NCI-H748 (cell line): ENCODE data around the gene EEF2K.
"Not testable (repeated sequence)": the region's sequence is repeated elsewhere in the genome, so short reads cannot be mapped to it uniquely, and the experiment has no call there.

Experiments used
- DNase-seq: peaks from one replicate; lab custom pipeline; 2025; ENCODE audit not compliant: unreplicated experiment; lab: John Stamatoyannopoulos, UW

The EEF2K gene

DNA sequence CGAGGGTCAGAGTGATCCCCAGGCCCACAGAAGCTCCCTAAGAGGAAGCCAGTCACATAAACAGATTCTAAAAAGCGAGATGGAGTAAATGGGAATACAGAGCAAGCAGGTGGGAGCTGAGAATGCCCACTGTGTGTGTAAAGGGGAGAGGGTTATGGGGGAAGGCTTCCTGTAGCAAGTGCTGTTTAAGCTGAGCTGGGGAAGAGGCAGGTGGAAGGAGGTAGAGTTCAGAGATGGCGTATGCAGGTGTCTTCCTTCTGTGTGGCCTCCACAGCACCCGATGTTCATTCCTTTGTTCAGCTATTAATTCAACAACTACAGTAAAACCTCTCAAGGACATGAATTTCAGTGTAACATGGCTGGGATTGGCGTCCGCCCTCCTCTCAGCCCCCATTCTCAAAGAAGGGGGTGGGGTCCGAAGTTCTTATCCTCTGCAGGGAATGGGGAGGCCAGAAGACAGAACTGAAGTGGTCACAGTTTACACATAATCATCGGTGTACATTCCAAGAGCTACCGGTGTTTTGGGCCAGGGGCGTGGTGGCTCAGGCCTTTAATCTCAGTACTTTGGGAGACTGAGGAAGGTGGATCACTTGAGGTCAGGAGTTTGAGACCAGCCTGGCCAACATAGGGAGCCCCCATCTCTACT is 1.8 kb downstream of the EEF2K start:
- no peak for DNase-seq

DNA sequence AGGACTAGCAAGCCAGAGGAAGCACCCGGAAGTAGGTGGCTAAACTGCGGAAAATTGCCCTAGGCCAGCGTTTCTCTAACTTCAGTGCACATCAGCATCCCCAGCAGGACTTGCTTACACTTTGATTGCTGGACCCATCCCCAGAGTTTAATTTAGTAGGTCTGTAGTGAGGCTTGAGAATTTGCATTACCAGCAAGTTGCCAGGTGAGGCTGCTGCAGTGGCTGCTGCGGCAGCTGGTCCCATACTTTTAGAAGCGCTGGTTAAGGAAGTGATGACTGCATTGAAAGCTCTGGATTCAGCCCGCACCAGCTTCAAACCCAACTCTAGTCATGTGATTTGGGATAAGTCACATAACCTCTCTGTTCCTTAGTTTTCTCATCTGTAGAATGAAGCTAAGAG is 4.2 kb downstream of the EEF2K start:
- DNase-seq, result no peak

DNA sequence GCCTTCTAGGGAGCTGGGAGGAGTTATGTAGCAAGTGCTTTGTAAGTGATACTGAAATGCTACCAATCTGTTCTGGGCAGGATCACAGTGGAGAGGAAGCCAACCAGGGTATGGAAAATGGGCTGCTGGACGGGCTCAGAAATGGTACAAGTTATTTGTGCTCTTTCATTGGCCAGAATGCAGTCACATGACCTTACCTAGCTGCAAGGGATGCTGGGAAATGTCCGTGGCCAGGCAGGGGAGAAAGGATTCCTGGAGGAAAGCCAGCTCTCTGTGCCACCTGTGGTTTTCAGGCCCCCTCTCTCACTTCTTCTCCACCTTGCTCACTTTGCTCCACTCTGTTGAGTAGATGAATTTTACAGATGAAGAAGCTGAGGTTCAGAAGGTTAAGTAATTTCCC is 4.8 kb downstream of the EEF2K start:
- DNase-seq, result no peak

DNA sequence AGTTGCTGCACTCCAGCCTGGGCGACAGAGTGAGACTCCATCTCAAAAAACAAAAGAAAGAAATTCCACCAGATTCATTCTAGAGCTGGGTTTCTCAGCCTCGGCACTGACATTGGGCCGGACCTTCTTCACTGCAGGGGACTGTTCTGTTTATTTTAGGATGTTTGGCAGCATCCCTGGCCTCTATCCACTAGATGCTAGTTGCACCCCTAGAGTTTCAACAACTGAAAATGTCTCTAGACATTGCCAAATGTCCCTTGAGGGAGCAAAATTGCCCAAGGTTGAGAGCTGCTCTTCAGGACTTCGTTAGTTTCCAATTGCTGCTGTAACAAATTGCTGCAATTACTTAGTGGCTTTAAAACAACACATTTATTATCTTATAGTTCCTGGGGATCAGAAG is 7.2 kb downstream of the EEF2K start:
- DNase-seq, result no peak

DNA sequence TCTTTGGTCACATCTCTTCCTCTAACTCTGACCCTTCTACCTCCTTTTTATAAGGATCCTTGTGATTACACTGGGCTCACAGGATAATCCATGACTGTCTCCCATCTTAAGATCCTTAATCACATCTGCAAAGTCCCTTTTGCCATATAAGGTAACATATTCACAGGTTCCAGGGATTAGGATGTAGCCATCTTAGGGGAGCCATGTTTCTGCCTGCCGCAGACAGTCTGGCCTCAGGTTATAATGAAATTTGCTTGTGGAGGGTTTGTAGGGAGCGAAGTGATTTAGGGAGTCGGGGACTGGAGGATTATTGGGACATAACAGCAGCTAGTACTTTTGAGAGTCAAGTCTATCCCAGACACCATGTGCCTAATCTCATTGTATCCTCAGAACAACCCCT is 7.7 kb downstream of the EEF2K start:
- DNase-seq, result no peak

DNA sequence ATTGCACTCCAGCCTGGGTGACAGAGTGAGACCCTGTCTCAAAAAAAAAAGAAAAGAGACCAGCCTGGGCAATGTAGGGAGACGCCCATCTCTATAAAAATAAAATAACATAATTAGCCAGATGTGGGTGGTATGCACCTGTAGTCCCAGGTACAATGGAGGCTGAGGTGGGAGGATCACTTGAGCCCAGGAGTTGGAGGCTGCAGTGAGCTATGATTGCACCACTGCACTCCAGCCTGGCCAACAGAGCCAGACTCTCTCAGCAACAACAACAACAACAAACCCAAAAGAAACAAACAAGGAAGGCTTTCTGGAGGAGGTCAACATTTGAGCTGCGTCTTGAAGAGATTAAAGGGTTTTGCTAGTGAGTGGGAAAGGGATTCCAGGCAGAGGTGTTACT is 8.3 kb downstream of the EEF2K start:
- DNase-seq, result no peak

DNA sequence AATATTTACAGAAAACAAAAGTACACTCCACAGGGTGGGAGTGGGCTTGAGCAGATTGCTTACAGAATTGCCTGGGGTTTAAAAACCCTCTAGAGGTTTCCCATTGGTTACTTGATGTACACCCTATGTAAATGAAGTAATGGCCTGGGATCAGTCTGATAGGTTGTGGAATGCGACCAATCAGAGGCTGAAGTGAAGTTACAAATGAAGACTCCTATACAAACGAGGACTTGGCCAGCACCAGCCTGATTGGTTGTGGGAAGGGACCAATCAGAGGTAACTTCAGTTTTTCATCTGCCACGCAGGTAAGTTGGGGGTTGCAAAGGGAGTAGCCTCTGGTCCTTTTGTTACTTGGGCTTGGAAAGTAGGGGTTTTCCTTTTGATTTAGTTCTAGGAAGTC is 8.8 kb downstream of the EEF2K start:
- DNase-seq, result no peak

DNA sequence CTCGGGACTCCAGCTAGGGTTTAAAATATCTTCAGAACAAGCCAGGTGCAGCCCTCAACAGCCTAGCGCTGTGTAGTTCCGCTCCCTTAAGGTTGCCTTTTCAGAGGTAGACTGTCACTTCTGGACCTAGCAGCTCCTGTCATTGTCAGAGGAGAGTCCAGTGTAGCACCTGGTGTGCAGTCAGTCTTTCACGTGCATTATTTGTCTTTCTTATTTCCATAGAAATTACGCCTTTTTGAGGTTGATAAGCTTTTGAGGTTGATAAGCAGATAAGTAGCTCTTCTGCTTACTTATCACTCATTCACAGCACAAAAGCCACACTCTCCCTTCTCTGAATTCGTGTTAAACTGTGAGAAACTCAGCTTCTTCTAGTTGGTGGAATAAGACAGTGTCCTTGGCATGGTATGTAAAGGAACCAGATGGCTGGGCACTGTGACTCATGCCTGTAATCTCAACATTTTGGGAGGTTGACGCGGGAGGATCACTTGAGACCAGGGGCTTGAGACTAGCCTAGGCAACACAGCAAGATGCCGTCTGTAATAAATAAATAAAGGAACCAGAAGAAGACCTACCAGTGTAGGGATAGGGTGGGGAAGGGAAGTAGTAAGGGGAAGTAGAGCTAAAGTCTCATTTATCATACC is 10.2 kb downstream of the EEF2K start:
- DNase-seq, result no peak

DNA sequence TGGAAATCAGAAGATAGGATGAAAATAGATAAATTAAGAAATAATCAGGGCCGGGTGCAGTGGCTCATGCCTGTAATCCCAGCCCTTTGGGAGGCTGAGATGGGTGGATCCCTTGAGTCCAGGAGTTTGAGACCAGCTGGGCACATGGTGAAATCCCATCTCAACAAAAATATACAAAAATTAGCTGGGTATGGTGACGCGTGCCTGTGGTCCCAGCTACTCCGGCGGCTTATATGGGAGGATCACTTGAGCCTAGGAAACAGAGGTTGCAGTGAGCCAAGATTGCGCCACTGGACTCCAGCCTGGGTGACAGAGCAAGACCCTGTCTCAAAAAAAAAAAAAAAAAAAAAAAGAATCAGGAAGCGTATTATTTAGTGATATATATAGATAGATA is 10.8 kb downstream of the EEF2K start:
- not testable (repeated sequence) for DNase-seq

DNA sequence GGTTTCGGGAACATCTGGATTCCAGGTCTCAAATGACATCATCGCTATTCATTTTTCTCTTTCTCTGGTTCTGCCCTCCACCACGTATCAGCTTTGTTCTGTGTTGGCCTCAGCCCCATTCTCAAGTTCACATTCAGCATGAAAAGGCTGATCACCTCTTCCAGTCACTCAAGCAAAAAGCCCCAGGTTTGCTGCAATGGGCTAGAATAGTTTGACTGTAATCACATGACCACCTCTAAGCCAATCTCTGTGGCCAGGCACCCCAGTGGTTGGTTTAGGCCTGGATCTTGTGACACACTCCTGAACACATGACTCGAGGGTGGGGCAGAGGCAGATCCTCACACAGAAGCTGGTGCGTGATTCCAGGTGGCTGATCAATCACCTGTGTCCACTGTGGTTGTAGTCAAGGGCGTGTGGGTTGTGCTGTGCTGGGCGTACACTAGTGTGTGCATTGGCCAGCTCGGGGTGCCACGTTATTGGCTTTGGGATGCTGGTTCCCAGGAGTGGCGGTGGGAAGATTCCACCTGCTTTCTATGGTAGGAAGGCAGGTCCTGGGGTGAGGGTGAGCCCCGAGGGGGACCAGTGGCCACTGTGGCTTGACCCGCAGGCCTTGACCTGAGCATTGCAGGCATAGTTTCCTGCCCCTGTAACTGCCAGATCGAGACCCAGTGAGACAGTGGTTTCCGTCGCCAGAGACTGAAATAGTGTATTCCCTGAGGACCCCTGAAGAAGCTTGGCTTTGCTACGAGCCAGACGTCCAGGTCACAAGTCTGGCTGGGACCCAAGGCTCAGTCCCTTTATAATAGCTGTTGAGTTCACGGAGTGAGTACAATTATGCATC is 12.0 kb downstream of the EEF2K start:
- DNase-seq, result no peak

DNA sequence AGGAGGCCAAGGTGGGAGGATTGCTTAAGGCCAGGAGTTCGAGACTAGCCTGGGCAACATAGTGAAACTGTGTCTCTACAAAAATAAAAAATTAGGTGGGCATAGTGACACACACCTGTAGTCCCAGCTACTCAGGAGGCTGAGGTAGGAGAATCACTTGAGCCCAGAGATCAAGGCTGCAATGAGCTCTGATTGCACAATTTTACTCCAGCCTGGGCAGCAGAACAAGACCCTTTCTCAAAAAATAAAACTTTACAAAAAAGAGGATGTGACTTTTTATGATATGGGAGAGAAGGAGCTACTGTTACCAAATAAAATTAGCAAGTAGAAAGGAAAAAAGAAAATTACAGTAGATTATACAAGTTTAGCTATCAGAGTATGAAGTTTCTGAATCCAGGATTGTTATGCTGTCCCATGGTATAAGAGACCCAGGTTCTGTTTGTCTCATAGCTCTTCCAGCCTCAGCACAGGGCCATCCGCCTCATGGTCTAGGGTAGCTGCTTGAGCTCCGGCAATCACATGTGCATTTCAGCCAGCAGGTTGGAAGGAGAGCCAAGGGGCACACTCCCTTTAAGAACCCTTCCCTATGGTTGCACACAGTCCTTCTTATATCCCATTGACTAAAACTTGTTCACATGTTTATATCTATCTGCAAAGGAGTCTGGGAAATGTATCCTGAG is 13.5 kb downstream of the EEF2K start:
- no peak for DNase-seq

DNA sequence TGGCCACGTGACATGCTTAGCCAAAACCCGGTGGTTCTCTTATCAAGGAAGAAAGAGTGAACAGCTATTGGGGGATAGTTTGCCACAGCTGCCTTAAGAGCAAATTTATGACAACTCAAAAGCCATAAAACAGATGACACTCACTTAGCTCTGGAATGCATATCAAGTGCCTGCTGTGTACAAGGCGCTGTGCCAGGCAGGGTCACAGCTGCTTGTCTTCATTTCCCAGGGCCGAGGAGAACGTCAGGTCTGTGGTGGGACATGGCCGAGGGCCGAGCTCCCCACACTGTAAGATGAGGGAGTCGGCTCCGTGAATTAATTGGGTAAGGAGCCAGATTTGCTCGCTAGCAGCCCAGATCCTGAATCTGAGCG is 14.0 kb downstream of the EEF2K start:
- no peak for DNase-seq

DNA sequence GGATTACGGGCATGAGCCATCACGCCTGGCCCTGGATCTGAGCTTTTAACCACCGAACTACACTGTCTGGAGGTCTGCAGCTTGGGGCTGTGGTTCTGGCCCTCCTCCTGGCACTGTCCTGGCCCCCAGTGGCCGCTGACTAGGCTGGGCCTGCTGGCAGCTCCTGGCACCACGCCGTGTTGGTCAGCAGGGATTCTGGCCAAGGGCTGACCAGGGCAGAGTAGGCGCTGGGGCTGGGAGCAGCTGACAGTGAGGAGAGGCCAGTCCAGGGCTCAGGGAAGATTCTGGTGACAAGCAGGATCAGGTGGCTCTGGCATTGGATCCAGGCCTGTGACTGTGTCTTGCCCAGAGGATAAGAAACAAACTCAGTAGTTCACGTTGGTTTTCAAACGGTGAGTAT is 14.6 kb downstream of the EEF2K start:
- DNase-seq, result no peak

DNA sequence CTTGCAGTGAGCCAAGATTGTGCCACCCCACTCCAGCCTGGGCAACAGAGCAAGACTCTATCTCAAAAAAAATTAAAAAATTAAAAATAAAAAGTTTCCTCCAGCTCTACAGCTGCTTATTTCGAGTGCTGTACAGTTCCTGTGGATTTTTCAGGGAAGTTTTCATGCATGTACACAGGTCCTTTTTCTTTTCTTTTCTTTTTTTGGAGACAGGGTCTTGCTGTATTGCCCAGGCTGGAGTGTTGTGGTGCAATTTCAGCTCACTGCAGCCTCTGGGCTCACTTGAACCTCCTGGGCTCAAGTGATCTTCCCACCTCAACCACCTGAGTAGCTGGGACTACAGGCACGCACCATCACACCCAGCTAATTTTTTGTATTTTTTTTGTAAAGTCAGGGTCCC is 15.9 kb downstream of the EEF2K start:
- DNase-seq, result no peak

DNA sequence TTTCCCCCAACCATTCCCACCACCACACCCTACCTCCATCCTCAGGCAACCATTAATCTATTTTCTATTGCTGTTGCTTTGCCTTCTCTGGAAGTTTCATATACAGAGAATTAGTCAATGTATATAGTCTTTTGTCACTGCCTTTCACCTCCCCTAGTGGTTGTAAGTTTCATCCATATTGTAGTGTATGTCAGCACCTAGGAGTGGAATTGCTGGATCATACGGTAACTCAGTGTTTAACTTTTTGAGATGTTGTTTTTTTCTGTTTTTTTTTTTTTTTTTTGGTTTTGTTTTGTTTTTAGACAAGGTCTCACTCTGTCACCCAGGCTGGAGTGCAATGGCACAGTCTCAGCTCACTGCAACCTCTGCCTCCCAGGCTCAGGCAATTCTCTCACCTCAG is 16.9 kb downstream of the EEF2K start:
- no peak for DNase-seq

DNA sequence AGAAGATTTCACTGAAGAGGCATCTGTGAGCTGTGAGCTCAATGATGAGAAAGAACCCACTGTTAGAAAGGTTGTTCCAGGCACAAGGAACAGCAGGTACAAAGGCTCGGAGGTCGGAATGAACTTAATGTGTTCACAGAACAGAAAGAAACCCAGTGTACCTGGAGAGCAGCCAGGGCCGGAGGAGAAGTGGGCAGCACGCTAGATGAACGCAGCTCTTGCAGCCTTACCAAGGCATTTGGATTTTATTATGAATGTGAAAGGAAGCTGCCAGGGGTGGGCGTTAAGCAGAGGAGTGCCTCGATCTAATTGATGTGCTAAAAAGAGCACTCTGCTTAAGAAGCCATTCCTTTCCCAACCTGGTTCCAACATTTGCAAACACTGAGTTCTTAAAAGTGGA is 19.0 kb downstream of the EEF2K start:
- DNase-seq, result no peak

DNA sequence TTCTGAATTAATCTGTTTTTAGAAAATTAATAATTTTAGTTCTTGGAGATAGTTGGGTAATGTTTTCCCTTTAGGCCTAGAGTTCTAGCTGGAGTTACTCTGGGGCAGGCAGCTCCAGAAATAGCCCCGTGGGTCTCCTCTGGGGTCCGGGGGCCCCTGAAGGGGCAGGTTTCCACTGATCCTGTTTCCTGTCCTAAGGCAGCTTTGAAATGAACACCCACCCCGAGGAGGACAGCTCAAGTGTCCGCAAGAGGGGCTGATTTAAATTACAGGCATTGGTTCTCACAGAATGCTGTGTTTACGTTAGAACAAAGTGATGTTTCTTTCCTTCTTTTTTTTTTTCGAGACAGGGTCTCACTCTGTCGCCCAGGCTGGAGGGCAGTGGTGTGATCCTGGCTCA is 23.8 kb downstream of the EEF2K start:
- no peak for DNase-seq

DNA sequence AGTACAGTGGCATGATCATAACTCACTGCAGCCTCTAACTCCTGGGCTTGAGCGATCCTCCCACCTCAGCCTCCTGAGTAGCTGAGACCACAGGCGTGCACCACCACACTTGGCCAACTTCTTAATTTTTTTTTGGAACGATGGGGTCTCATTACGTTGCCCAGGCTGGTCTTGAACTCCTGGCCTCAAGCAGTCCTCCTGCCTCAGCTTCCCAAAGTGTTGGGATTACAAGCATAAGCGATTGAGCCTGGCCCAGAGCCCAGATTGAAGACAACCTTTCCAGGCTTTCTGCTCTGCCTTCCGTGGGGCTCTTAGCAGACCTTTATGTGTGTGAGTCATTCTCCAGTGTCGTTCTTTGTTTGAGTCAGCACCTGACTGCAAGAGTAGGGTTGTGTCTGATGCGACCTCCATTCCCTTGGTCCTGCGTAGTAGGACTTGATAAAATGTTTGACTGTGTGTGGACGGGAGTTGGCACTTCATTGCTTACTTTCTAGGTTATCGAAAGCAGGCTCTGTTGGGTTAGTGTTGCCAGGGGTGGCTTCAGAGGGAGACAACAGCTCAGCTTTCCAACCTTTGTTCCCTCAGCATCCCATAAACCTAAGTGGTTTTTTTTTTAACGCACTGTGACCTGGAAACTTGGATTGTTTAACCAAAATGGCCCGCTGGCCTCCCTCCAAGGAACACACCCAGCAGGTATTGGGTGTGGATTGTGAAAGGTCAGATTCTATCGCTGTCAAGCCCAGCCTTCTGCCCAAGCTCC is 26.4 kb downstream of the EEF2K start:
- peak; percentile 92 for DNase-seq

DNA sequence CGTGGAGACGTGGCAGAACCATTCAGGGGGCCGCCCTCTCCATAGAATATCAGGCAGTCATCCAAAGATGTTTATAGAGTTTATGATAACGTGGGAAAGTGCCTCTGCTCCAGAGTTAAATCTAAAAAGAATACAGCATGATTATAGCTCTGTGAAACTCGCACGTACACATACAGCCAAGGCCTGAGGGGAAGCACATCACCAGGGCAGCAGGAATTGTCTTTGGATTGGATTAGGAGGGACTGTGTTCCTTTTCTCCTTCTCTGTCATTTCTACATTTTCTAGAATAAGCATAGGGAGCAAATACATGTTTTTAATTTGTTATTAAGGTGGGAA is 26.9 kb downstream of the EEF2K start:
- DNase-seq, result no peak

DNA sequence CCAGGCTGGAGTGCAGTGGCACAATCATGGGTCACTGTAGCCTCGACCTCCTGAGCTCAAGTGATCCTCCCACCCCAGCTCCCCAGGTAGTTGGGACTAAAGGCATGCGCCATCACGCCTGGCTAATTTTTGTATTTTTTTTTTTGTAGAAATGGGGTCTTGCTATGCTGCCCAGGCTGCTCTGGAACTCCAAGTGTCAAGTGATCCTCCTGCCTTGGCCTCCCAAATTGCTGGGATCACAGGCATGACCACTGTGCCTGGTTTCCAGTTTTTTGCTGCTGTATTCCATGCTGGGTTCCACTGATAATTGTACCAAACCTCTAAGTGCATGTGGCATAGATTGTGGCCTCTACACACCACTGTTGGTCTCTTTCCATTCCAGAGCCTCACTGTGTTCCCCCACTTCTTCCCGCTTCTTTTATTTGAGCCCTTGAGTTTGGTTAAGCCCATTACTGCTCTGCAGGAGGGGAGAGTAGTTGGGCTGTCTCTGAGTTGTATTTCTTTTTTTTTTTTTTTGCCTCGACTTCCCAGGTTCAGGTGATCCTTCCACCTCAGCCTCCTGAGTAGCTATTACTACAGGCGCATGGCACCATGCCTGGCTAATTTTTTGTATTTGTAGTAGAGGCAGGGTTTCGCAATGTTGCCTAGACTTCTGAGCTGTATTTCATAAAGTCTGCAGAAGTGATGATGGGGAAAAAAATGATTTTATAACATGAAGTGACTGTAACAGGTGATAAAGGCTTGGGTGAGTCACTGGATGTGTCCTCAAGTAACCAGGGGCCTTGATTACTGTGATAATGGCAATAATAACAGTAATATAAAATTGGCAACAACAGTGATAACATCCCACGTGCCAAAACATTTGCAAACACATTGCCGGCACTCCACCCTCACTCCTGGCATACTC is 30.0 kb downstream of the EEF2K start:
- DNase-seq, result no peak
